H1 (cell line): ENCODE results near the gene CTDP1. TPM values are rescaled to one million over a fixed set of nuclear protein-coding genes. Genes with fewer than 3 reads are reported as not detected.

Experiments
- CTCF ChIA-PET: fragments of 300-600 bp; sonication (Branson Sonifier 250); formaldehyde crosslinking; loops from one replicate; lab custom pipeline; 2021; ENCODE audit not compliant: partially characterized antibody; lab: Charles Lee
- POLR2A ChIA-PET: fragments of 300-600 bp; sonication (Branson Sonifier 250); formaldehyde crosslinking; loops from one replicate; lab custom pipeline; 2021; ENCODE audit warnings: inconsistent platforms; ENCODE audit not compliant: partially characterized antibody; lab: Charles Lee
- DNase-seq, 2 experiments: peaks; one replicate each; pipeline versions ENCODE4 v3.0.0 to v3.0.0-alpha.2; 2010 to 2022; ENCODE audit warnings: low spot score in 2 of 2, low read depth in 1 of 2, mixed read lengths in 1 of 2
- FAIRE-seq: peaks from 2 replicates; lab custom pipeline; 2011; peaks lifted over from hg19 to GRCh38; lab: Jason Lieb, UNC
- H2AFZ ChIP-seq: 2 replicates; pipeline ENCODE4 v1.8.1; 2012; ENCODE audit warnings: low read length, inconsistent platforms
- H2AK5ac ChIP-seq: 2 replicates; pipeline ENCODE4 v1.6.1; 2013; ENCODE audit warnings: low read depth, low read length
- H2BK120ac ChIP-seq: replicated peaks from 2 replicates; pipeline ENCODE3; 2013; ENCODE audit warnings: low read depth, low read length, inconsistent platforms
- H2BK12ac ChIP-seq: 2 replicates; pipeline ENCODE4 v1.6.1; 2013; ENCODE audit warnings: low read depth, low read length
- H2BK15ac ChIP-seq: 2 replicates; pipeline ENCODE4 v1.6.1; 2013; ENCODE audit warnings: low read length
- H2BK20ac ChIP-seq: 2 replicates; pipeline ENCODE4 v1.6.1; 2013; ENCODE audit warnings: low read length
- H2BK5ac ChIP-seq: 2 replicates; pipeline ENCODE4 v1.6.1; 2013; ENCODE audit warnings: low read depth, low read length
- H3K14ac ChIP-seq: 2 replicates; pipeline ENCODE4 v1.6.1; 2013; ENCODE audit warnings: inconsistent platforms; ENCODE audit not compliant: insufficient read length
- H3K18ac ChIP-seq: 2 replicates; pipeline ENCODE4 v1.6.1; 2013; ENCODE audit warnings: low read length; ENCODE audit errors: extremely low read depth
- H3K23ac ChIP-seq: 2 replicates; pipeline ENCODE4 v1.6.1; 2013; ENCODE audit warnings: inconsistent platforms; ENCODE audit not compliant: insufficient read length
- H3K23me2 ChIP-seq: 2 replicates; pipeline ENCODE4 v1.6.1; 2013; ENCODE audit warnings: low read depth, low read length
- H3K27ac ChIP-seq: 2 replicates; pipeline ENCODE4 v1.6.1; 2011; ENCODE audit warnings: low read depth, low read length, inconsistent platforms
- H3K27me3 ChIP-seq, 4 experiments: replicated peaks in 1 of 4; 1 replicate in 1 of 4; 2 replicates in 3 of 4; pipeline versions ENCODE4 v1.6.1 to v1.8.1; 2011 to 2013; ENCODE audit warnings: low read length in 3 of 4, mild to moderate bottlenecking in 3 of 4, inconsistent platforms in 2 of 4, mixed read lengths in 2 of 4, moderate library complexity in 1 of 4; ENCODE audit not compliant: control insufficient read depth in 3 of 4, insufficient read depth in 3 of 4; ENCODE audit errors: extremely low read depth in 1 of 4
- H3K36me3 ChIP-seq, 4 experiments: 2 replicates each; pipeline versions ENCODE4 v1.6.1 to v1.8.1; 2011 to 2013; ENCODE audit warnings: mild to moderate bottlenecking in 4 of 4, low read length in 3 of 4, moderate library complexity in 2 of 4, control low read depth in 1 of 4, inconsistent platforms in 1 of 4; ENCODE audit not compliant: insufficient read depth in 4 of 4, control insufficient read depth in 2 of 4
- H3K4ac ChIP-seq: replicated peaks from 2 replicates; pipeline ENCODE3; 2013; ENCODE audit warnings: low read length, low read depth, mixed read lengths, inconsistent platforms; ENCODE audit not compliant: insufficient read length
- H3K4me1 ChIP-seq, 4 experiments: replicated peaks in 1 of 4; 1 replicate in 1 of 4; 2 replicates in 3 of 4; pipeline versions ENCODE4 v1.6.1 to v1.8.1; 2011 to 2013; ENCODE audit warnings: low read length in 3 of 4, inconsistent platforms in 2 of 4, mixed read lengths in 1 of 4; ENCODE audit not compliant: insufficient read depth in 4 of 4, control insufficient read depth in 3 of 4
- H3K4me2 ChIP-seq, 2 experiments: 2 replicates each; pipeline versions ENCODE4 v1.6.1 to v1.8.1; 2011 to 2013; ENCODE audit warnings: low read depth in 2 of 2, low read length in 2 of 2, control low read depth in 1 of 2, inconsistent platforms in 1 of 2, mild to moderate bottlenecking in 1 of 2; ENCODE audit not compliant: insufficient read depth in 1 of 2
- H3K4me3 ChIP-seq, 4 experiments: fragments of 200-600, 300-600 bp in 1 of 4; sonication (generic), shearing (Covaris generic), sonication (Bioruptor Twin) in 1 of 4; 2 replicates each; pipeline versions ENCODE4 v1.5.1 to v1.8.1; 2011 to 2016; ENCODE audit warnings: low read length in 4 of 4, low read depth in 3 of 4, control low read depth in 2 of 4, inconsistent platforms in 2 of 4, mild to moderate bottlenecking in 2 of 4, mixed read lengths in 1 of 4, moderate library complexity in 1 of 4; ENCODE audit not compliant: insufficient read depth in 2 of 4; ENCODE audit errors: extremely low read depth in 1 of 4
- H3K56ac ChIP-seq: replicated peaks from 2 replicates; pipeline ENCODE3; 2013; ENCODE audit warnings: low read depth, mild to moderate bottlenecking, mixed read lengths, low read length, inconsistent platforms; ENCODE audit not compliant: insufficient read length
- H3K79me1 ChIP-seq: 2 replicates; pipeline ENCODE4 v1.6.1; 2013; ENCODE audit warnings: low read depth, low read length, control low read depth
- H3K79me2 ChIP-seq, 2 experiments: 2 replicates each; pipeline versions ENCODE4 v1.6.1 to v1.8.1; 2012 to 2013; ENCODE audit warnings: low read length in 2 of 2, mild to moderate bottlenecking in 2 of 2, inconsistent platforms in 1 of 2; ENCODE audit not compliant: insufficient read depth in 2 of 2, control insufficient read depth in 1 of 2
- H3K9ac ChIP-seq, 4 experiments: replicated peaks in 1 of 4; 1 replicate in 1 of 4; 2 replicates in 3 of 4; pipeline versions ENCODE4 v1.6.1 to v1.8.1; 2011 to 2013; ENCODE audit warnings: low read depth in 3 of 4, low read length in 3 of 4, control low read depth in 2 of 4, mild to moderate bottlenecking in 2 of 4, moderate library complexity in 2 of 4, inconsistent platforms in 1 of 4; ENCODE audit errors: extremely low read depth in 1 of 4
- H3K9me3 ChIP-seq, 2 experiments: 2 replicates each; pipeline versions ENCODE4 v1.6.1 to v1.8.1; 2012 to 2013; ENCODE audit warnings: mild to moderate bottlenecking in 2 of 2, moderate library complexity in 2 of 2, control low read depth in 1 of 2, inconsistent platforms in 1 of 2, low read depth in 1 of 2, low read length in 1 of 2, mixed read lengths in 1 of 2; ENCODE audit not compliant: insufficient read depth in 2 of 2
- H4K20me1 ChIP-seq, 2 experiments: replicated peaks in 1 of 2; 2 replicates each; pipeline versions ENCODE3 to v1.8.1; 2011 to 2013; ENCODE audit warnings: inconsistent platforms in 2 of 2, low read length in 2 of 2, mild to moderate bottlenecking in 1 of 2; ENCODE audit not compliant: insufficient read depth in 2 of 2, control insufficient read depth in 1 of 2
- H4K5ac ChIP-seq: 2 replicates; pipeline ENCODE4 v1.6.1; 2013; ENCODE audit warnings: low read length, low read depth, mixed read lengths, inconsistent platforms; ENCODE audit not compliant: insufficient read length
- H4K8ac ChIP-seq: 2 replicates; pipeline ENCODE4 v1.8.0; 2013; ENCODE audit warnings: mild to moderate bottlenecking, moderate library complexity, low read length, inconsistent platforms; ENCODE audit not compliant: insufficient read depth; ENCODE audit errors: extremely low read depth
- H4K91ac ChIP-seq: replicated peaks from 2 replicates; pipeline ENCODE3; 2013; ENCODE audit warnings: low read length, mixed read lengths, inconsistent platforms; ENCODE audit not compliant: insufficient read length
- WGBS, 2 experiments: shearing (Covaris generic) in 1 of 2; methylation state at CpG; one replicate each; pipeline versions ENCODE4 v1.1.6 to v1.1.7; 2013 to 2015; ENCODE audit warnings: low lambda C conversion rate in 2 of 2, mixed read lengths in 2 of 2, inconsistent platforms in 1 of 2, low coverage in 1 of 2, missing lambda C conversion rate in 1 of 2; ENCODE audit not compliant: insufficient replicate concordance in 2 of 2, insufficient coverage in 1 of 2, insufficient read length in 1 of 2; ENCODE audit errors: extremely low coverage in 1 of 2, missing lambda C conversion rate in 1 of 2; 5-methylcytosine and 5-hydroxymethylcytosine counted together
- polyA plus RNA-seq, 7 experiments: library from polyadenylated mRNA; depleted of rRNA in 3 of 7; stranded (reverse) in 5 of 7; unstranded in 2 of 7; fragments of >200 nt in 5 of 7; fragments of 200-250 nt in 2 of 7; gene quantifications; 1 replicate in 5 of 7; 2 replicates in 1 of 7; 4 replicates in 1 of 7; pipeline versions ENCODE4 v1.2.1 to v1.2.3, GENCODE V29; 2011 to 2013; ENCODE audit warnings: missing spikeins in 2 of 7, mixed read lengths in 2 of 7
- total RNA-seq: library from RNA; stranded (reverse); fragmentation: NEBNext Ultra II Directional; extraction: Animal tissue kit (Norgen Biotek cat#: 25700); gene quantifications from 2 replicates; pipeline ENCODE4 v1.2.1, GENCODE V29; 2021

The CTDP1 gene
- total and polyA plus RNA-seq, 2 of the 8 experiments (the other 6 are each of a cell fraction or from before 2014, with no cell fraction given): 16.6 to 37.0 TPM

DNA sequence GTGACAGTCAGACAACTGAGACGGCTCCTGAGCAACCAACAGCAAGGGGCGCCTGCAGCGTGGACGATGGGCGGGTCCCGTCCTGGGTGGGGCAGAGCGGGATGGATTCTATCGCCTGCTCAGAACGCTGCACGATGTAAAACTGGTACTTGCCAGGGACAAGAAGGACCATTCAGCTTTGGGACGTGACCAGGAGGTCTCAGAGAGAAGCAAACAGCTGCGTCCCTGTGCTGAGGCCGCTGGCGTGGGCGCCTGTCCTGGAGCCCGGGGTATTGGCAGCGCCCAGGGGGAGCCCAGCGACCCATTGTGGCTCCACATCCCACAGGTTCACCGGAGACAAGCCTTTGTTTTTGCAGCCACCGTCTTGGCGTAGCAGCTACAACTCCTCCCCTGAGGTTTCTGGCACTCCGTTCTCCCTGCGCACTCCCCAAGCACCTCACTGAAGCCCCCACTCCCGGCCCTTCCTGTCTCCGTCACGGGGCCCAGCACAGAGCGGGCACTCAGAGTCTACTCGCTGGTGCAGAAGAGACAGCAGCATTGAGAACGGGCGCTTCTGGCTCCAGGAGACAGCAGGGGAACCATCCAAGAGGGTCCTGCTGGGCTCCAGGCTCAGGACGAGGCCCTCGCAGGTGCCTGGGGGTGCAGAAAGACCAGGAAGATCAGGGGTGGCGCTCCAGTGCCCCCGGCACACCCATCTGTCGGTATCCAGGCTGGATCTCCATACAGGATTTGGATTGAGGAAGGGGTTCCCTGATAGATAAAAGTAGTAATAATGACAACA lies 96.0 kb downstream of the CTDP1 start:
- Histone ChIP-seq H4K5ac (no peak overlapping the region), H3K23me2 (0 out of 2 replicates have a peak, but pooled peaks cover 2% of the 10 kb centered on the region), H3K9me3 (peaks cover 0 to 6% of the 10 kb centered on the region in 2 experiments; a peak in 1 of 4 replicates), H2AFZ (no peak overlapping the region), H4K20me1 (no peaks in the 10 kb centered on the region), H3K4me2 (no peak overlapping the region), H4K8ac (no peak overlapping the region; the same call in 1 of the 2 replicates), H3K79me1 (no peaks in the 10 kb centered on the region; the same call in 1 of the 2 replicates), H2BK15ac (no peak overlapping the region), H2AK5ac (no peak overlapping the region), H3K14ac (no peak overlapping the region), H3K27me3 (no peaks in the 10 kb centered on the region), H2BK5ac (no peak overlapping the region), H2BK12ac (no peak overlapping the region), H4K91ac (no peak overlapping the region), H3K27ac (no peak overlapping the region), H3K18ac (no peak overlapping the region), H3K9ac (no peak overlapping the region), H3K56ac (no peak overlapping the region), H3K4me1 (no peaks in the 10 kb centered on the region), H3K4ac (no peak overlapping the region), H3K23ac (no peak overlapping the region), H2BK120ac (no peak overlapping the region), H2BK20ac (no peak overlapping the region), H3K79me2 (no peaks in the 10 kb centered on the region), H3K4me3 (no peak overlapping the region), H3K36me3 (no peaks in the 10 kb centered on the region)
- ChIA-PET CTCF (interaction anchor here (1.1 to 1.9 kb wide), 2 partner anchors 22 to 32 kb away, joined by 4 to 5 read pairs; no protein-coding TSS in a partner anchor), POLR2A (no interaction called here)
- FAIRE-seq (no peak), DNase-seq (no peak)
- WGBS, 2 experiments: 92% methylated on average over 31 of the region's 35 CpGs; no CpG with 5 or more reads in 1 of the 2 experiments
